HG03060 (cell line): ENCODE results near the gene ATP2B2.

Experiments
- ATAC-seq: cut with Tn5 transposase; IDR thresholded peaks from one replicate; pipeline ENCODE4 v1.9.1; 2021; ENCODE audit warnings: low read depth, moderate number of reproducible peaks; ENCODE audit not compliant: unreplicated experiment

ATP2B2 gene

GRCh38 chr3:10455545-10455914 is 49.9 kb downstream of the ATP2B2 start:
- no peak for ATAC-seq

- no peak for ATAC-seq
These were observed 50.4 kb downstream of the ATP2B2 start for GRCh38 chr3:10454907-10455544.

GRCh38 chr3:10453431-10454163 is 51.8 kb downstream of the ATP2B2 start:
- no peak for ATAC-seq

- ATAC-seq: no peak
These were observed 54.6 kb downstream of the ATP2B2 start for GRCh38 chr3:10450494-10451440.

GRCh38 chr3:10449436-10449835 is 56.0 kb downstream of the ATP2B2 start:
- ATAC-seq: no peak

GRCh38 chr3:10448544-10448943 is 56.8 kb downstream of the ATP2B2 start:
- ATAC-seq: no peak

GRCh38 chr3:10447527-10448260 is 57.7 kb downstream of the ATP2B2 start:
- ATAC-seq: no peak

GRCh38 chr3:10447110-10447509 is 58.3 kb downstream of the ATP2B2 start:
- ATAC-seq: no peak

- ATAC-seq: no peak
These were observed 59.7 kb downstream of the ATP2B2 start for GRCh38 chr3:10445561-10446175.

- ATAC-seq: no peak
These were observed 60.9 kb downstream of the ATP2B2 start for GRCh38 chr3:10444511-10444910.

- no peak for ATAC-seq
These were observed 61.3 kb downstream of the ATP2B2 start for GRCh38 chr3:10444110-10444429.

GRCh38 chr3:10443272-10444109 is 61.9 kb downstream of the ATP2B2 start:
- ATAC-seq: no peak

GRCh38 chr3:10442151-10442795 is 63.1 kb downstream of the ATP2B2 start:
- ATAC-seq: no peak

GRCh38 chr3:10440684-10441083 is 64.7 kb downstream of the ATP2B2 start:
- no peak for ATAC-seq

- ATAC-seq: no peak
These were observed 66.3 kb downstream of the ATP2B2 start for GRCh38 chr3:10438902-10439610.

GRCh38 chr3:10437995-10438901 is 67.1 kb downstream of the ATP2B2 start:
- ATAC-seq: no peak

- no peak for ATAC-seq
These were observed 68.0 kb downstream of the ATP2B2 start for GRCh38 chr3:10437272-10437994.
